Adrenal gland (tissue), 12 donors: Measurements from ENCODE around the gene CLUH. TPM values are rescaled to one million over a fixed set of nuclear protein-coding genes. Genes with fewer than 3 reads are reported as not detected.

ENCODE experiments used
- DNase-seq, 7 donors: peaks; one replicate each; pipeline ENCODE4 v3.0.0-alpha.2; 2019 to 2020
- H3K27ac ChIP-seq, 5 donors: fragments of 200-600 bp; sonication (generic) in 4 of 5; 1 replicate in 3 of 5; 2 replicates in 2 of 5; pipeline versions ENCODE4 v1.5.1 to v1.8.0; 2016 to 2020; ENCODE audit warnings: mild to moderate bottlenecking in 1 of 5
- H3K27me3 ChIP-seq: fragments of 200-600 bp; 2 replicates; pipeline ENCODE4 v1.8.0; 2021
- H3K36me3 ChIP-seq, 2 donors: fragments of 200-600 bp; replicated peaks in 1 of 2; 1 replicate in 1 of 2; 2 replicates in 1 of 2; pipeline versions ENCODE4 v1.5.1 to v1.8.0; 2018 to 2022
- H3K4me1 ChIP-seq, 2 donors: fragments of 200-600 bp; replicated peaks in 1 of 2; 1 replicate in 1 of 2; 2 replicates in 1 of 2; pipeline versions ENCODE4 v1.5.1 to v1.8.0; 2018 to 2021
- H3K4me3 ChIP-seq, 4 donors: fragments of 200-600 bp; sonication (generic) in 3 of 4; one replicate each; pipeline ENCODE4 v1.5.1; 2016 to 2018
- H3K9me3 ChIP-seq, 3 donors: fragments of 200-600 bp; sonication (generic) in 1 of 3; replicated peaks in 1 of 3; 1 replicate in 2 of 3; 2 replicates in 1 of 3; pipeline versions ENCODE4 v1.5.1 to v1.8.0; 2016 to 2021
- POLR2A ChIP-seq, 2 donors: fragments of 450-650 bp; IDR thresholded peaks; one replicate each; pipeline ENCODE4 v1.6.1; 2017; ENCODE audit warnings: antibody characterized with exemption in 2 of 2, mild to moderate bottlenecking in 2 of 2, moderate library complexity in 1 of 2
- WGBS, 4 donors: extraction: QIAGEN DNeasy Blood & Tissue Kit in 2 of 4; methylation state at CpG; one replicate each; pipeline versions ENCODE4 v1.1.5 to v1.1.7; 2013 to 2017; 5-methylcytosine and 5-hydroxymethylcytosine counted together
- intact Hi-C, 2 donors: fragments of 100-400 bp; cut with DNase I; formaldehyde crosslinking; loops; one replicate each; pipeline versions ENCODE4 v1.14.1 to v1.15.0; 2022 to 2023
- polyA plus RNA-seq, 3 donors: library from polyadenylated mRNA; stranded (reverse); fragments of 200-250 nt in 2 of 3; fragments of 350-450 nt in 1 of 3; fragmentation: Illumina TruSeq in 1 of 3; extraction: RNeasy Lipid Tissue Mini Kit (QIAGEN cat#74804) in 1 of 3; gene quantifications; one replicate each; pipeline ENCODE4 v1.2.3, GENCODE V29; 2013 to 2014
- total RNA-seq, 9 donors: library from RNA; depleted of rRNA in 4 of 9; stranded (reverse); fragments of >200 nt in 4 of 9; fragments of 120-200 nt in 1 of 9; fragmentation: NEBNext Ultra II Directional in 1 of 9; extraction: Animal tissue kit (Norgen Biotek cat#: 25700) in 1 of 9; gene quantifications; one replicate each; pipeline versions ENCODE4 v1.1.0 to v1.2.4, GENCODE V29; 2013 to 2023
- TF ChIP-seq, protein P1 (sequence below), 6 experiments: fragments of 450-650 bp in 4 of 6; fragments of 200-600 bp in 2 of 6; sonication (generic) in 1 of 6; IDR thresholded peaks; 1 replicate in 5 of 6; 2 replicates in 1 of 6; pipeline versions ENCODE4 v1.5.1 to v1.8.0; 2016 to 2021; ENCODE audit warnings: antibody characterized with exemption in 6 of 6, mild to moderate bottlenecking in 2 of 6, moderate library complexity in 1 of 6
- donor health status: healthy with polysubstance abuse.
- donor health status: Bipolar disorder and iron deficiency.
- donor health status: DM: yes; HTN: yes; CAD: no.
- donor health status: DM: no; HTN: no; CAD: no.
- donor health status: DM: no; HTN: no; CAD: no.
- donor health status: DM: yes; HTN: yes; CAD: no.

CLUH gene
- total and polyA plus RNA-seq, 12 donors, result 28.0 to 191 (median 121) TPM

DNA sequence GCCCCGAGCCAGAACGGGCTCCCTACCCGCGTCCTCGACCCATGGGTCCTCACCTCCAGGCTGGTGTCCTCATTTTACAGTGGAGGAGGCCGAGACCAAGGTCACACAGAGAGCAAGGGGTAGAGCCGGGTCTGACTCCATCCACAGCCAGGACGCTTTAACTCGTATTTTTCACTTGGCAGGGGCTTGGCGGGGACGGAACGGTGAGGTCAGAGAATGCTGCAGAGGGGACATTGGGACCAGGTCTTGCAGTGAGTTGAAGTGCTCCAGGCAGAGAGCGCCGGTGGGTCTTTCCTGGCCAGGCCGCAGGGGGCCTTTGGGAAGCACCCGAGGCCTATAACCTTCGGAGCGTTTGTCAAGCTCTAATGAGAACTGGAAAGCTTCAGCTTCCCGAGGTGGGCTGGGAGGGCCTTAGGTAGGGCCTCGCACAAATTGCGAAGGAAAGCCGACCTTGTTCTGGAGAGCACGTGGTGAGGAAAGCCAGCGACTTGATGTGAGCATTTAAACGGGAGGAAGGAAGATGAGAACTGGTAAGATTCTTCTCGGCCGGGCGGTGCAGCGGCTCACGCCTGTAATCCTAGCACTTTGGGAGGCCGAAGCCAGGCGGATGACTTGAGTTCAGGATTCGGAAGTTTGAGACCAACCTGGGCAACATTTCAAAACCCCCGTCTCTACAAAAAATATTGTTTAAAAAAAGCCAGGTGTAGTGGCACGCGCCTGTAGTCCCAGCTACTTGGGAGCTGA lies 908 bp upstream of the CLUH start:
- 58 to 65% (median 61%) methylated on average over 31 to 36 of the region's 36 CpGs for WGBS, 4 donors
- H3K4me3 ChIP-seq, result peak overlapping the region; percentile 10 to 86 (median 52)
- intact Hi-C loops, result no loop called here
- H3K4me1 ChIP-seq, result peaks cover 40 to 44% of the 10 kb centered on the region in 2 donors
- no peaks in the 10 kb centered on the region for H3K9me3 ChIP-seq
- TF ChIP-seq POLR2A (IDR thresholded peaks at IDR 0.05), result no peak
- TF ChIP-seq, protein P1, sequence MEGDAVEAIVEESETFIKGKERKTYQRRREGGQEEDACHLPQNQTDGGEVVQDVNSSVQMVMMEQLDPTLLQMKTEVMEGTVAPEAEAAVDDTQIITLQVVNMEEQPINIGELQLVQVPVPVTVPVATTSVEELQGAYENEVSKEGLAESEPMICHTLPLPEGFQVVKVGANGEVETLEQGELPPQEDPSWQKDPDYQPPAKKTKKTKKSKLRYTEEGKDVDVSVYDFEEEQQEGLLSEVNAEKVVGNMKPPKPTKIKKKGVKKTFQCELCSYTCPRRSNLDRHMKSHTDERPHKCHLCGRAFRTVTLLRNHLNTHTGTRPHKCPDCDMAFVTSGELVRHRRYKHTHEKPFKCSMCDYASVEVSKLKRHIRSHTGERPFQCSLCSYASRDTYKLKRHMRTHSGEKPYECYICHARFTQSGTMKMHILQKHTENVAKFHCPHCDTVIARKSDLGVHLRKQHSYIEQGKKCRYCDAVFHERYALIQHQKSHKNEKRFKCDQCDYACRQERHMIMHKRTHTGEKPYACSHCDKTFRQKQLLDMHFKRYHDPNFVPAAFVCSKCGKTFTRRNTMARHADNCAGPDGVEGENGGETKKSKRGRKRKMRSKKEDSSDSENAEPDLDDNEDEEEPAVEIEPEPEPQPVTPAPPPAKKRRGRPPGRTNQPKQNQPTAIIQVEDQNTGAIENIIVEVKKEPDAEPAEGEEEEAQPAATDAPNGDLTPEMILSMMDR (IDR thresholded peaks at IDR 0.05), result no peak
- no peaks in the 10 kb centered on the region for H3K27me3 ChIP-seq
- peak in 4 of 7 donors; percentile 35 to 59 (median 45) for DNase-seq
- H3K36me3 ChIP-seq, result no peaks in the 10 kb centered on the region
- H3K27ac ChIP-seq, result peak overlapping the region in 3 of 5 donors; percentile 13 to 96 (median 89)

DNA sequence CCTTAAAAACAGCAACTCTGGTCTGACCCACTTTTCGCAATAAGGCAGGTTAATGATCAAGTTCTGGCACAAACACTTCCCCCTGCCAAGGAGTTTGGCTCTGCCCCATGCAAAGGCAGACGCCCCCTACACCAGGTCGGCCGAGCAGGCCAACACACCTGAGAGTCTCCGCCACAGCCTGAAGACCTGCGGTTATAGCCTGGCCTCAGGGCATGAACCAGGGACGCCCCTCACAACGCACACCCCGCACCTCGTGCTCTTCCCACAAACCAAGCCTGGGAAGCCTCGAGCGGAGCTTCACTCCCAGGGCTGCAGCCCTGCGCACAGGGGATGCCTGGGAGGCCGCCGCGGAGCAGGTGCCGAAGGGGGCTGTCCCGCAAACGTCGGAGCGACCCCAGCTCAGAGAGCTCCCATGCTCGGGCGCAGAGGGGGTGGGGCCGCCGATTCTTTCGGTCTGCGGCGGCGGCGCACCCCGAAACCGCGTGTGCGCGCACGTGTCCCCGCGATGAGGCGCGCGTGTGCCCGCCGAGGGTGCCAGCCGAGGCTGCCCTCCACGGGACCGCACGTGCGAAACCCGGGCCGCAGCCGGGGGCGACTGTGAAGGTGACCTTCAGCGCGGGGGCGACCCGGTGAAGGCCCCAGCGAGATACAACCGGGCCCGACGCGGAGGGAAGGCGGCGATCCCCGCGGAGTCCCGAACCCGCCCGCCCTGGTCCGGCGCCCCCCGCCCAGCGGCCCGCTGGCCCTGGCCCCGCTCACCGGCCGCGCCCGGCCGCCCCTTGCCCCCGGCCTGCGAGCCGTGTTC lies 559 bp downstream of the CLUH start:
- Histone ChIP-seq H3K36me3 (no peaks in the 10 kb centered on the region), H3K27me3 (no peaks in the 10 kb centered on the region), H3K4me3 (peak overlapping the region; percentile 62 to 86 (median 78)), H3K4me1 (peaks cover 49 to 58% of the 10 kb centered on the region in 2 donors), H3K9me3 (no peaks in the 10 kb centered on the region), H3K27ac (peak overlapping the region; percentile 47 to 96 (median 86))
- WGBS, 4 donors, result 0 to 1% (median 1%) methylated on average over 4 to 82 of the region's 82 CpGs
- no peak for TF ChIP-seq POLR2A (IDR thresholded peaks at IDR 0.05)
- TF ChIP-seq, protein P1 (IDR thresholded peaks at IDR 0.05), result no peak
- peak in 5 of 7 donors; percentile 38 to 60 (median 50) for DNase-seq
- intact Hi-C loops, result no loop called here

DNA sequence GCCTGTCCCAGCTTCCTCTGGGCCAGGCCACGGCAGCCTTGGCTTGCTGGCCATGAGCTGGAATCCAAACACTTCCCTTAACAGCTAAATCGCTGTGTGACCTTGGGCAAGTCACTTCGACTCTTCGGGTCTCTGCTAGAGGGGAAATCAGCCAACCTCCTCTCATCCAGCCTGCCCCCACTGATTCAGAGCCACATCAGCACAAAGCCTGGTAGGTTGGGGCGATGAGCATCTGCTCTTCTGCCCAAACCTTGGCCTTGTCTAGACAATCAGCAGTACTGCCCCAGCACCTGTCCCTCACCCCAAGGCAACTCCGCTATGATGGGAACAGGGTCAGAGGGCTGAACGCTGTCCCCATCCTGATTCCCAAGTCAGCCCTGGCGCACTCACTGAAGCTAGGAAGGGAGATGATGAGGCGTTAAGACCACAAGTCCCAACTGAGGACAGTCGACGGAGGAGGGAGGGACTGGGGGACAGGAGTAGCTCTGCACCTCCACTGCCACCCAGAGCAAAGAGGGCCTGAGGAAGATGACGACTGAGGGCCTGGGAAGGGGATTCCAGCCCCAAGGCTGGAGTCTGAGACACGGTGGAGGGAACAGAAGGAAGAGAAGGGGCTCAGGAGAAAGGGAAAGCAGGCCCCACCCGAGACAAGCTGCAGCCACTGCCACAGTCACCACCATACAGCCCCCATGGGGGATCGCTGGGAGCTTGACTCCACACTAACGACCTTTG lies 1.3 kb downstream of the CLUH start:
- H3K27ac ChIP-seq, result peak overlapping the region in 4 of 5 donors; percentile 79 to 96 (median 88)
- H3K4me3 ChIP-seq, result peak overlapping the region in 3 of 4 donors; percentile 72 to 86 (median 84)
- intact Hi-C loops, result no loop called here
- DNase-seq, result peak in 6 of 7 donors; percentile 33 to 76 (median 64)
- H3K9me3 ChIP-seq, result no peaks in the 10 kb centered on the region
- no peak for TF ChIP-seq POLR2A (IDR thresholded peaks at IDR 0.05)
- TF ChIP-seq, protein P1 (IDR thresholded peaks at IDR 0.05), result no peak
- H3K4me1 ChIP-seq, result peaks cover 55 to 65% of the 10 kb centered on the region in 2 donors
- WGBS, 4 donors, result 24 to 38% (median 26%) methylated on average over 13 to 16 of the region's 16 CpGs
- no peaks in the 10 kb centered on the region for H3K27me3 ChIP-seq
- no peaks in the 10 kb centered on the region for H3K36me3 ChIP-seq
